GM18502 (cell line): Measurements from ENCODE around the gene MEDAG.
"Not testable (repeated sequence)": the region's sequence is repeated elsewhere in the genome, so short reads cannot be mapped to it uniquely, and the experiment has no call there.

Experiments used
- ATAC-seq: cut with Tn5 transposase; IDR thresholded peaks from one replicate; pipeline ENCODE4 v1.9.1; 2021; ENCODE audit warnings: mild to moderate bottlenecking; ENCODE audit not compliant: unreplicated experiment, poor library complexity

Gene MEDAG

DNA sequence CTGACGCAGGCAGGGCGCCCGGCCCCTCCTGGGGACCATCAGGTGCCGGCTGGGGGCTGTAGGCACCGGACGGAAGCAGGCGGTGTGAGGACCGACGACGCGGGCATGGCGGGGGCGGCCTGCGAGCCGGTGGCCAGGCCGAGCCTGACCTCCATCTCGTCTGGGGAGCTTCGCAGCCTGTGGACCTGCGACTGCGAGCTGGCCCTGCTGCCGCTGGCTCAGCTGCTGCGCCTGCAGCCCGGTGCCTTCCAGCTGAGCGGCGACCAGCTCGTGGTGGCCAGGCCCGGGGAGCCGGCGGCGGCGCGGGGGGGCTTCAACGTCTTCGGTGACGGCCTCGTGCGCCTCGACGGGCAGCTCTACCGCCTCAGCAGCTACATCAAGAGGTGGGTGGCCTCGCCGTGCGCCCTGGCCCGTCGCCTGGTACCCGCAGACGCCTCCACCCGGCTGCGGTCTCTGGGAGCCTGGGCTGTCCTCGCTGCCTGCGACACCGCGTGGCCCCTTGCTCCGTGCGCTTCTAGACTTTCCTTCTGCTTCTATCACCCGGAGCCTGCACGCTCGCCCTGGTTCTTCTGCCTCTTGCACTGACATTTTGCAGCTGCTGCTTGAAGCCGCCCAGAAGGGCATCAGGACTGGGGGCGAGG, 460 bp downstream of the MEDAG start:
- no peak for ATAC-seq

DNA sequence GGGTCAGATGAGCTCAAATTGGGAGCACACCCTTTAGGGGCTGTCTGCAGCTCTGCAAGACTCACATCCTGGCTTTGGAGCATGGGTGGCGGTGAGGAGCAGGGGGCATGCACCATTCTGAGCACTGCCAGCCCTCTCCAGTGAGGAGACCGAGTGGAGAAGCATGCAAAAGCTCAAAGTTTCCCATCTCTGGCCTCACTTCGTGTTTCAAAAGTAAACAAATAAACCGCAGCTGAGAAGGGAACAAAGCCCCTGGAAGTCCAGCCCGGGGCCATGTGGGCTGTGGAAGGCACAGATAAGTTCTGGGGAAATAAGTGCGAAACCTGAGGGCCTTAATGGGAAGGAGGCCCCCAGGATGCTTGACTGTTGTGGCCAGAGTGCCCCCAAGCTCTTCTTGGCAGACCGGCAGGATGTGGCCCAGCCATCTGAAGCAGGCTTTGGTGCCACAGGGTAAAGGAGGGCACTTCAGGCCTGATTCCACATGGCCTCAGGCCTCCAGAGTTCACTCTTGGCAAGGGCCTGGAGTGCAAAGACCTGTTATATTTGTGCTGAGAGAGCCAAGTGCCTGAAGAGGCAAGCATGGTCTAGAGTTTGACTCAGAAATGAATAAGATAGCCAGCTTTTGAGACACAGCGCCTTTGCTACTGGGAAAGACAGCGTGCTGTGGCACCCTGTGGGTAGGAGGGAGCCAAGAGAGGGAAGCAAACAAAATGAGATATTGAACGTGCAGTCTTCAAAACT, 1.2 kb downstream of the MEDAG start:
- no peak for ATAC-seq

- no peak for ATAC-seq
Observed at GRCh38 chr13:30908416-30908980, 2.4 kb downstream of the MEDAG start.

- ATAC-seq: no peak
Observed at GRCh38 chr13:30910676-30911075, 4.6 kb downstream of the MEDAG start.

DNA sequence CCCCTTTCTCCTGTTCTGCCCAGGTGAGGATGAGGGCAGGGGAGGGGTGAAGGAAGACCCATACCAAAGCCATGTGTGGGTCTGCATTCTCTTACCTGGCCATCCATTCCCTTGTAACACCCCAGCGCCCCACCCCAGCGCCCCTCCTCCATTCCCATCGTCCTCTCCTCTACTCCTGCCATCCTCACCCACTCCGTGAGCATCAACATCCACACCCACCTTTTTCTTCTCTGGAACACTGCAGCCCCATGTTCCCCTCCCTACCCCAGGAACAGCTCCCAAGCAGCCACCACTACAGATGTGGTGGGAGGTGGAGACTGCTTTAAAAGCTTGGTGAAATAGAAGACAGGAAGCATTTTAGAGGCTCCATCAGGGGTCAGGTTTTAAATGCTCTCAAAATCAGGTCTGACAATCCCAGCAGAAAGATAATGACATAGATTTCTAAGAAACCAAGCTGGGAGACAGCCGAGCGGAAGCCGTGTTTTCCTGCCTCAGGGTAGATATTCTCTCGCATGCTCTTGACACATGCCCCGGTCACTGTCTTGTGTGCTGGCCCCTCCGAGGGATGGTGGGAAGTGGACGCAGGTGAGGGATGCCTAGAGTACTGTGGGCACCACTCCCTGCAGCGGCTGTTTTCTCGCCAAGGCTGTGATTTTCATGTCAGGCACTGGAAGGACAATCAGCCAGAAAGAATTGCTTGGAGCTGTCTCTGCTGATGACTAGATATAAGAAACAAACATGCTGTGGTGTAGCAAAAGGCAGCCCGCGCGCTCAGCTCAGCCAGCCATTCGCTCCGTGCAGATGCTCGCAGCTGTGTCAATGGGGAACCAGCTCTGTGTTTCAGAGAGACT, 9.8 kb downstream of the MEDAG start:
- no peak for ATAC-seq

DNA sequence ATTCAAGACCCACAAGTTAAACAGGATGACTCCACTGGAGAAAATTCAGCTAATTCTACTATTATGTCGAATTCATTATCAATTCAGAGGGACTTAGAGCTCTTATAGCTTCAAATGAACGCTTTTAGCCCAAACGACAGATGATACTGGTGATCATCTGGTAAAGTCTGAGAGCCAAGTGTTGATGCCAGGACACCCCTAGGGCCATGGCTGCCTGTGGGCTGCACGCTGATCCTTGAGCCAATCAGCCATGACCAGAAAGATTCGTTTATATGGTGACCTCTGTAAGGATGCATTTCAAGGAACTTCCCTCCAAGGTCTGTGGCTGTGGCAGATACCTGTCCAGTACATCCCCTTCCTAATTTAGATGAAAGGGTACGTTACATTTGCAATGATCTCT, 10.9 kb downstream of the MEDAG start:
- no peak for ATAC-seq

GRCh38 chr13:30918662-30919405, 12.8 kb downstream of the MEDAG start:
- ATAC-seq: no peak

- no peak for ATAC-seq
Observed at GRCh38 chr13:30920162-30920909, 14.3 kb downstream of the MEDAG start.

- no peak for ATAC-seq
Observed at GRCh38 chr13:30923418-30923817, 17.3 kb downstream of the MEDAG start.

GRCh38 chr13:30924721-30925120, 18.6 kb downstream of the MEDAG start:
- ATAC-seq: no peak

- ATAC-seq: no peak
Observed at GRCh38 chr13:30925429-30925828, 19.4 kb downstream of the MEDAG start.

GRCh38 chr13:30926781-30927180, 20.7 kb downstream of the MEDAG start:
- ATAC-seq: no peak

GRCh38 chr13:30927188-30927587, 21.1 kb downstream of the MEDAG start:
- ATAC-seq: not testable (repeated sequence)

DNA sequence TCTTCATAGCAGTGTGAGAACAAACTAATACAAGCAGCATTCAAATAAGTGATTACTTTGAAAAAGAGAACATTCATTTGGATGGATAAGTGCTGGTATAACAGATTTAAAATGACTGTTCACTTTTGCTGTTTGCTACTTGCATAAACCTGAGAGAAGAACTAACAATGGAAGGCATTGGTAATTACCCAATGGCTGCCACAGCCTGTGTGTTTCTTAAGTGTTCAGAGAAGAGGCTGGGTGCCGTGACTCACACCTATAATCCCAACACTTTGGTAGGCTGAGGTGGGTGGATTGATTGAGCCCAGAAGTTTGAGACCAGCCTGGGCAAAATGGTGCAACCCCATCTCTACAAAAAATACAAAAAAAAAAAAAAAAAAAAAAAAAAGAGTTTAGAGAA, 21.5 kb downstream of the MEDAG start:
- no peak for ATAC-seq

DNA sequence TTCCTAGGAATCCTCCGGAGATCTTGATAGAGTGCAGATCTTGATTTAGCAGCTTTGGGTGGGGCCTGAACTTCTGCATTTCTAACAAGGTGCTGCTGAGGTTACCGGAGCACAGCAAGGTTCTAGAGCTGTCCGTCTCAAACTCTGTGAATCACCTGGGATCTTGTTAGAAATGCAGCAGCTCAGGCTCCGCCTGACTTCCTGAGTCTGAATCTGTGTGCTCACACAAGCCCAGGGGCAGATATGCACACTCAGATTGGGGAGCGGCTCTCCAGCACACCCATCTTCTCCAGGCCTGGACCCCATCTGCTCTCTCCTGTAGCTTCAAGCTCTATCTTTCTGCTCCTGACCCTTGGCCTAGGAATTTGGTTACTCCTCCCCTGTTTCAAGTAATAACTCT, 22.9 kb downstream of the MEDAG start:
- no peak for ATAC-seq

DNA sequence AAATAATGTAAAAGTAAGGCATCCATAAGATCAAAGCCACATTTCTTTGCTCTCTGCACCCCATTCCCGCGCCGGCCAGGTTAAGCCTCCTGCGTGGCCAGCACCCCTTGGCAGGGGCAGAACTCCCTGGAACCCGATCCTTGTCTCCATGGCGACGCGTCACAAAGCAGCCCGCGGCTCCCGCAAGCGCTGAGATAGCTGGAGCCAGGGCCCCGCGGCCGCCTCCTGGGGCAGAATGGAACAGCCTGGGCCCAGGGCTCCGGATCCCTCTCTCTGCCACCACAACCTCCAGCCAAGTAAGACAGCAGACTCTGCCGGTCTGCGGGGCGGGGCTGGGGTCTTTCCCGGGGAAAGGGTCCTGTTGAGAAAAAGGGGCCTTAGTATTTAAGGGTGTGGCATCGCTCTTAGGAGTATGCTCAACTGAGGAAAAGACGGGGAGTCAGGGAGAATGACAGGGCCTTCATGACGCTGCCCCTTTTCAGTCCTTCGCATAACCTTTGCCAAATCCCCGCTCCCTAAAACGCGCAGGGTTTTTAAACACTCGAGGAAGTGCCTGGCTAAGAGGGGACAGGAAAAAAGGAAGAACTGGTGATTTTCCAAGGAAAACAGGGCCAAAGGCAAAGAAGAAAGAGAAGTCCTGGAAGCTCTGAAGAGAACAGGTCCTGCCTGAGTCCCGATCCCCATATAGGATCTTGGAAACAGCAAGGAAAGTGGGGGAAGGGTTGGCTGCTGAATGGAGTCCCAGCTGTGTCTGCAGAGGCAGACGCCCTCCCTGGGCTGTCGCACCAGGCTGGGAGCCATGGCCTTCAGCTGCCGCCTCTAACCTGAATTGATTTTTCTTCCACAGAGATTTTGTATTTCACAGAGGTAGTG, 26.6 kb downstream of the MEDAG start, which contains the start of gene TEX26:
TSS of gene TEX26 (plus strand) at position 176 of the 873 bp plus-strand sequence. CDS start at position 236, 60 bp downstream.
- ATAC-seq: no peak

GRCh38 chr13:30933354-30933670, 27.2 kb downstream of the MEDAG start:
- ATAC-seq: no peak

DNA sequence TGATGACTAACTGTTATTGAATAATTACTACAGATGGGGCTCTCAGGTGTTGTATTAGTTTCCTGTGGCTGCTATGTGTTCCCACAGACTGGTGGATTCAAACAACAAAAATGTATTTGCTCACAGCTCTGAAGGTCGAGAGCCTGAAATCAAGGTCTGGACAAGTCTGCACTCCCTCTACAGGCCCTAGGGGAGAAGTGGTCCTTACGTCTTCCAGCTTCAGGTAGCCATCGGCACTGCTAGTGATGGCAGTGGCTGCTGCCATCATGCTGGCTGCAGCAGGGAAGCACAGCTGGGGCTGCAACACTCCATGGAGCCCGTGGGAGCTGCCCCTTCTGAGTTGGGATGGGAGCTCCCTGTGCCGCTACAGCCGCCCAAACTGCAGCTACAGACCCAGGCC, 28.3 kb downstream of the MEDAG start:
- no peak for ATAC-seq

GRCh38 chr13:30934803-30935202, 28.7 kb downstream of the MEDAG start:
- no peak for ATAC-seq
